GM19240 (cell line): ENCODE measurements around the gene SLC35B4.
A peak's percentile ranks its signal among the peaks of the same experiment; 100 is the strongest.
"Not testable (repeated sequence)": the region's sequence is repeated elsewhere in the genome, so short reads cannot be mapped to it uniquely, and the experiment has no call there.

Source experiments
- DNase-seq: peaks from one replicate; pipeline ENCODE4 v3.0.0; 2011; ENCODE audit warnings: low spot score; ENCODE audit not compliant: insufficient read length

Gene SLC35B4

GRCh38 chr7:134332892-134333291 is 16.2 kb upstream of the SLC35B4 start:
- DNase-seq = no peak

DNA sequence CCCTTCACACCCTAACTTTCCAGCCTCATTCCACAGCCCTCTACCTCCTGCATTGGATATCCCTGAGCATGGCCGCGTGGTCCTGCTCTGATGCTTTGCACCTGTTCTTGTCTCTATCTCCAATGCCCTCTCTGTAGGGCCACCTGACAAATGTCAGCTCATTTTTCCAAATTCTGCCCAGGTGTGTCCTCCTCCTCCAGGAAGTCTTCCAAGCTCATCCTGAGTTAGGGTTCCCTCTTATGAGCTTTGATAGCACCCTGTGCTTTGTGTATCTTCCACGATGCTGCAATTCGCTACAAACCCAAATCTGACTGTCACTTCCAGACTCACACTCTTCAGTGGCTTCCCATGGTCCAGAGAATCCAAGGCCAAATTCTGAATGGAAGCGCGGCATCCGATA is 14.7 kb upstream of the SLC35B4 start:
- no peak for DNase-seq

- no peak for DNase-seq
Observed at GRCh38 chr7:134330974-134331373, 14.2 kb upstream of the SLC35B4 start.

- no peak for DNase-seq
Observed at GRCh38 chr7:134329614-134330346, 13.1 kb upstream of the SLC35B4 start.

GRCh38 chr7:134328900-134329299 is 12.2 kb upstream of the SLC35B4 start:
- DNase-seq = no peak

- DNase-seq = peak; percentile 31
Observed at GRCh38 chr7:134327896-134328295, 11.2 kb upstream of the SLC35B4 start.

- no peak for DNase-seq
Observed at GRCh38 chr7:134324107-134324506, 7.4 kb upstream of the SLC35B4 start.

DNA sequence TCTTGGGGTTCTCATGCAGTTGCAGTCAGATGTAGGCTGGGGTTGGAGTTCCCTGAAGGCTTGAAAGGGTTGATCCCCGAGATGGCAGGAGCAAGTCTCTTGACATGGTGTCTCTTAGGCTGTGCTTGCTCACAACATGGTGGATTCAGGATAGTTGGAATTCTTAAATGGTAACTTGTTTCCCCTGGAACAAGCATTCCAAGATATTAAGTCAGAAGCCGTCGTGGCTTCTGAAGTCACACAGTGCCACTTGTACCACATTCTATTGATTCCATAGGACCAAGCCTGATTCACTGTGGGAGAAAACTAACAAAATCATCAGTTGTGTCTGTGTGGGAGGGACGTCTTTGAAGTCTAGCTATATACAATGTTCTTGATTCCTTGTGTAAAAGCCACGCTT is 3.5 kb upstream of the SLC35B4 start:
- no peak for DNase-seq

- DNase-seq = no peak
Observed at GRCh38 chr7:134318443-134318842, 1.7 kb upstream of the SLC35B4 start.

DNA sequence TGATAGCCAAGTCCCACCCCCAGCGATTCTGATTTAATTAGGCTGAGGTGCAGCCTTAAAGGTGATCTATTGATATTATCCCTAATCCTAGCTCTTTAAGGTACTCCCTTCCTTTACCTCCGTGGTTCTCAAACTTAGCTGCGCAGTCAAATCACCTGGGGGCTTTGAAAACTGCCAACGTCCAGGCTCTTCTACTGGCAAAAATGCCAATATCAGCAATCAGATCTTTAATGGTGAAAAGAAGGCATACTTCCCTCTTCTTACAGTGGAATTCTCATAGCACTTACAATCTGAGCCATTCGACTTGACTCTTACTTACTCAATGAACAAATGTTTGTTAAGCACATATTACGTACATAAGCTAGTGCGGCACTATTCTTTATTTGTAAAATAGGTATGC is 704 bp upstream of the SLC35B4 start:
- no peak for DNase-seq

DNA sequence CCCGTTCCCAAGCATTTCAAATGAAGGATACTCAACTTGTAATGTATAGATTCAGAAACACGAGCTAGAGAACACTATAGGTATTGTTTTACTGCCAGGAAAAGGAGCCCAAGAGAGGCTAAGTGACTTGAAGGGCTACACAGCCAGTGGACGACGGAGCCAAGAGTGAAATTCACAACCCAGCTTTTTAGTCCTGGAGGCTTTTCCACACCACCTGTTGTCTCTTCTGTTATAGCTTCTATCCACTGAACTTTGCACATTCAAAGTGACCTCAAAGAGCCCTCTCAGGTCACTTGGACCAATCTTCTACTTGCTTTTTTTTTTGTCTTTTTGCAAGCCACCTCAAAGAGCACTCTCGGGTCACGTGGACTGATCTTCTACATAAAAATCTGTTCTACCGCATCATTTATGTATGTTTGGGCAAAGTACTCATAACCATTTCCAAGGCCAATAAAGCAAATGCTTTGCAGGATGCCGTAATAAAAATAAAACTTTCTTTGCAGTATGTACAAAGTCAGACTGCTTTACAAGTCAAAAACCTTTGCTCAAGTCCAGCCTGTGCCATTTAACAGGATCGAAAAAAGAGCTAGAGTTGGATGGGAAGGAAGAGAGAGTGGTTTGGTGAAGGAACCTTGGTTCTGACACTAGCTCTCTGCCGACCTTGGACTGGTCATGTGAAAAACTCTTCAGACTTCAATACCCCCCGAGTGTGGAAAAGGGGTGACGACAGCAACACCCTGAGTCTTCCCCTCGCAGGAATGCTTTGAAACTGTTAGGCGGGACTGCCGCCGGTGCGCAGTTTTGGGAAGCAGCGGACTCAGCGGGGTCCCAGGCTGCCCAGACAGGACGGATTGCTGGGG is 821 bp downstream of the SLC35B4 start:
- DNase-seq = no peak

DNA sequence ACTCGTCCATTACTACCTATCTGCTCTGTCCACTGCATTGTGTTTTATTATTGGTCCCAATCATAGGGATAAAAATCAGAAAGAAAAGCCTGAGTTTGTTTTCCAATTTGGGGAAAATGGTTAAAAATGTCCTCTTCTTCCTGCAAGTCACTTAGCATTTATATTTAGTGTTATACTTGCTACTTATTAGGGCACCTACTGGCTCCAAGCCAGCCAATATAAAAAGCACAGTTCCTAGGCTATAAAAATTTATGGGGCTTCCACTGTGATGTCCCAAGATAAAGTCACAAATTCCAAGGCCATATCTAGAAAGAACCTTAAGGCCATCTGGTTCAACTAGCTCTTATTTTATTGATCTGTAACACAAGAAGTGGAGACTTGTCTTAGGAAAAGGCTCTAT is 3.2 kb downstream of the SLC35B4 start:
- no peak for DNase-seq

- DNase-seq = no peak
Observed at GRCh38 chr7:134312717-134313116, 4.0 kb downstream of the SLC35B4 start.

DNA sequence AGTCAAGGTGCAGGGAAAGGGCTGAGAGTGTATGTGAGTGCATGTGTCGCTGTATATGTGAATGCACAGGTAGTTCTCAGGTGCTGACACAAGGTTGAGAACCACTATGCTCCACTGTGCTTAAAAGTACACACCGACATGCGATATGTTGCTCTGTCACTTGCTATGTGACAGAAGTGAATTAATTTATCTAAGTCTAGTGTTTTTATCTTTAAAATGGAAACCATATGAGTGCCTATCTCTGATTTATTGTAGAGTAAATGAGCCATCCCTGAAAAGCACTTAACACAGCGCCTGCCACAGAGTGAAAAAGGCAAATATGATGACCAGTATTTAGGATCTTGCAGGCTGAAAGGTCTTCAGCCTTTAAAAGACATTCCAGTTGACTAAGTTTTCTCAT is 4.9 kb downstream of the SLC35B4 start:
- DNase-seq = no peak

DNA sequence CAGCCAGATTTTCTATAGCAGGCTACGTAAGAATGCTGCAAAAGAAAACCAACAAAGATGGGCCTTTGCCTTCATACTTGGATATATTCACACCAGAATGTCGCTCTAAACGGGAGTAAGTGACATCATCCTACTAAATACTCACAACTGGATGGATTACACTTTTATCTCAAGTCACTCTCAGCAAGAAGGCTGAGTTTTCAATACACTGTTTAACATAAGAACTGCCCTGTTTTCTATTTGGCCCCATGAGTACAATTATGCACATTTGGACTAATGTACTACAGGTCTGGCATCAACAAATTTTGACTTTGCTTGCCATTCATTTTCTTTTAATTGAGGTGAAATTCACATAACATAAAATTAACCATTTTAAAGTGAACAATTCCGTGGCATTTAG is 8.2 kb downstream of the SLC35B4 start:
- no peak for DNase-seq

DNA sequence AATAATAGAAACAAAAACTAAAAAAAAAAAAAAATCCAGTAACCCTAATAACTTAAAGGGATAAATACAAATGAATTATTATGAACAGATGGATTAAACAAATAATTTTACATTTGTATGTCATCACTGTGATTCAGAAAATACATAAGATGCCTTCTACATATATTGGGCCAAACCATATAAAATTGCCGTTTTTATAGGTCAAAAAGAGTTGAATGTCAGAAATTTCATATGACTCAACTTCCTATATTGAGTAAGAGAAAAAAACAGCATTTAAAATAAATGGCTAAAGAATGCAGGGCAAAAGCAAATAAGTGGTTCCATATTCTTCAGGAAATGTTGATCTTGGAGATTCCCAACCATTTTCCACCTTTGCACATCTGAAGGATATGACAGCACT is 9.4 kb downstream of the SLC35B4 start:
- DNase-seq = no peak

GRCh38 chr7:134302120-134302519 is 14.6 kb downstream of the SLC35B4 start:
- DNase-seq = no peak

GRCh38 chr7:134301592-134301991 is 15.1 kb downstream of the SLC35B4 start:
- no peak for DNase-seq

- no peak for DNase-seq
Observed at GRCh38 chr7:134300988-134301387, 15.7 kb downstream of the SLC35B4 start.

GRCh38 chr7:134298902-134299683 is 17.6 kb downstream of the SLC35B4 start:
- no peak for DNase-seq

DNA sequence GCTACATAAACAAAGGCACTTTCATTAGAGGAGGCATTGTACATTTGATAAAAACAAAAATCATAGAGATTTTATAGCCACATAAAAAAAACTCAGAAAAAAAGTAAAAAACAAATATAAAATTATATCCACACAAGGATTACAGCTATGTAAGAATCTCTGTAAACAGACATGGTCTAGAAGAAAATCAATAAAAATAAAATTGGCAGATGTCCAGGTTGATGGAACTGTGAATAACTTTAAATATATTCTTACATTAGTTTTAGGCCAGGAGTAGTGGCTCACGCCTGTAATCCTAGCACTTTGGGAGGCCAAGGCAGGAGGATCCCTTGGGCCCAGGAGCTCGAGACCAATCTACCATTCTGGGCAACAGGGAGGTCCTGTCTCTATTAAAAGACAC is 19.2 kb downstream of the SLC35B4 start:
- DNase-seq = no peak

DNA sequence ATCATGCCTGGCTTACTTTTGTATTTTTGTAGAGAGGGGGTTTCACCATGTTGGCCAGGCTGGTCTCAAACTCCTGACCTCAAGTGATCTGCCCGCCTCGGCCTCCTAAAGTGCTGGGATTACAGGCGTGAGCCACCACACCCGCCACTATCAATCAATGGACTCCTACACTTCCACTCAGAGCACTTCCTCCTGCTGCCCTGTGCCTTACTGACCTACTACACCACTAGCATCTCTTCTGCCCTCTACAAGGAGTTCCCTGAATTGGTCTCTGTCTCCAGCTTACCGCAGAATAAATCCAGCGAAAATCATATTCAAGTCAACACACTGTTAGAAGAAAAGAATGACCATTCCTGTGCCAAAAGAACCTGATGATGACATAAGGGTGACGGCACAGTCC is 20.7 kb downstream of the SLC35B4 start:
- not testable (repeated sequence) for DNase-seq
